Activated CD4-positive, alpha-beta T cell treated with anti-CD3 and anti-CD28 coated beads, Interleukin-2, amount 10 ng/mL, durations not matched to agents 24 days and 14 days (primary cell): ENCODE results near the gene ABCG5. TPM values are rescaled to one million over a fixed set of nuclear protein-coding genes. Genes with fewer than 3 reads are reported as not detected.

Experiments
- DNase-seq: peaks from one replicate; pipeline ENCODE4 v3.0.0; 2022
- H3K27ac Mint-ChIP-seq: one replicate; pipeline ENCODE4 v1.8.0; 2022; ENCODE audit warnings: mild to moderate bottlenecking, mixed read lengths
- H3K27me3 Mint-ChIP-seq: one replicate; pipeline ENCODE4 v1.8.0; 2022; ENCODE audit warnings: mixed read lengths
- H3K36me3 Mint-ChIP-seq: one replicate; pipeline ENCODE4 v1.8.0; 2022; ENCODE audit warnings: low read depth, mild to moderate bottlenecking, mixed read lengths
- H3K4me1 Mint-ChIP-seq: one replicate; pipeline ENCODE4 v1.8.0; 2021; ENCODE audit warnings: mixed read lengths
- H3K4me3 Mint-ChIP-seq: one replicate; pipeline ENCODE4 v1.8.0; 2022; ENCODE audit warnings: mild to moderate bottlenecking, moderate library complexity, mixed read lengths
- H3K9me3 Mint-ChIP-seq: one replicate; pipeline ENCODE4 v1.8.0; 2021; ENCODE audit warnings: mixed read lengths
- intact Hi-C: fragments of 100-400 bp; cut with micrococcal nuclease; formaldehyde crosslinking; loops from one replicate; pipeline ENCODE4 v1.15.1; 2023
- total RNA-seq: library from RNA; stranded (reverse); gene quantifications from 2 replicates; pipeline ENCODE4 v1.2.3, GENCODE V29; 2022

Gene ABCG5
- total RNA-seq, 1 donor from 2014 or later, result not detected

DNA sequence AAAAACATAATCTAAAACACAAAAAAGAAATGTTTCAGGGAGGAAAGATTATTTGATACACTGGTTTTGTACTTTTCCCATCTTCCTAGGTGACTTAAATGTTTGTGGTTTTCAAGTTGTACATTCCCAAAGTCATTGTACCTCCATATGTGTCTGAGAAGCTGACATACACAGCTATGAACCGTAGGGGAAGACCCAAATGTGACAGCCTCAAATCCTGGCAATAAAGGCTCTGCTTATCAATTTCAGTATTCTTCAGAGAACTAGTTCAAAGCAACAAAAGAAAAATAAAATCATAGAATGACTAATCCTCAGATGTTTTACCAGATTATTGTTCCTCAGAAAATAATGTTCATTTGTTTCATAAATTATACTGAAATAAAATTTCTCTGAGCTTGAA is 62.3 kb downstream of the ABCG5 start:
- peaks cover 18% of the 10 kb centered on the region for H3K4me1 Mint-ChIP-seq
- H3K9me3 Mint-ChIP-seq, result peaks cover 3% of the 10 kb centered on the region
- peaks cover 2% of the 10 kb centered on the region for H3K36me3 Mint-ChIP-seq
- DNase-seq, result no peak
- H3K27me3 Mint-ChIP-seq, result no peaks in the 10 kb centered on the region
- H3K27ac Mint-ChIP-seq, result peak overlapping the region; percentile 16
- intact Hi-C loops, result loop anchor here (10.0 kb wide), 2 partner anchors 482 to 588 kb away; partner anchors contain the start of genes CAMKMT and PREPL
- no peak overlapping the region for H3K4me3 Mint-ChIP-seq

DNA sequence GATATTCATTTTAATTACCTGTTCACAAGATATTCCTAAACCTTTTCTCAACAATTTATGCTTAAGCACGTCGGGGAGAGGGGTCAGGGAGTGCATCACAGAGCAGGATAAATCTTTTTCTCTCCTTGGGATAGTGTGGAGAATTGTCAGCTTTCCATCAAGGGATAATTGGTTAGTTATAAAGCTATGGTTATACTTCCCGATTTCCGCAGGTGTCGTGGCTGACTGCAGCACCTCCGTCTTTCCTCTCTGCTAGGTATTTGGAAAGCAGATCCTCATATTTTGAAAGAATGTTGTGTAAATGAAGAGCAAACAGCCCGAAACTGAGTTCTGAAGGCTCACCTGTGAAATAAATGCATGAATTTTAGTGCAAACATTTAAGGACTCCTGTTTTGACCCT is 64.0 kb downstream of the ABCG5 start:
- no peak for DNase-seq
- H3K27me3 Mint-ChIP-seq, result no peaks in the 10 kb centered on the region
- H3K4me1 Mint-ChIP-seq, result peaks cover 18% of the 10 kb centered on the region
- intact Hi-C loops, result loop anchor here (1.0 to 10.0 kb wide), 5 partner anchors 137 to 964 kb away; partner anchors contain the start of genes CAMKMT, PLEKHH2 and PREPL
- peaks cover 3% of the 10 kb centered on the region for H3K9me3 Mint-ChIP-seq
- peak overlapping the region; percentile 95 for H3K27ac Mint-ChIP-seq
- H3K36me3 Mint-ChIP-seq, result peaks cover 2% of the 10 kb centered on the region
- H3K4me3 Mint-ChIP-seq, result peak overlapping the region; percentile 99

DNA sequence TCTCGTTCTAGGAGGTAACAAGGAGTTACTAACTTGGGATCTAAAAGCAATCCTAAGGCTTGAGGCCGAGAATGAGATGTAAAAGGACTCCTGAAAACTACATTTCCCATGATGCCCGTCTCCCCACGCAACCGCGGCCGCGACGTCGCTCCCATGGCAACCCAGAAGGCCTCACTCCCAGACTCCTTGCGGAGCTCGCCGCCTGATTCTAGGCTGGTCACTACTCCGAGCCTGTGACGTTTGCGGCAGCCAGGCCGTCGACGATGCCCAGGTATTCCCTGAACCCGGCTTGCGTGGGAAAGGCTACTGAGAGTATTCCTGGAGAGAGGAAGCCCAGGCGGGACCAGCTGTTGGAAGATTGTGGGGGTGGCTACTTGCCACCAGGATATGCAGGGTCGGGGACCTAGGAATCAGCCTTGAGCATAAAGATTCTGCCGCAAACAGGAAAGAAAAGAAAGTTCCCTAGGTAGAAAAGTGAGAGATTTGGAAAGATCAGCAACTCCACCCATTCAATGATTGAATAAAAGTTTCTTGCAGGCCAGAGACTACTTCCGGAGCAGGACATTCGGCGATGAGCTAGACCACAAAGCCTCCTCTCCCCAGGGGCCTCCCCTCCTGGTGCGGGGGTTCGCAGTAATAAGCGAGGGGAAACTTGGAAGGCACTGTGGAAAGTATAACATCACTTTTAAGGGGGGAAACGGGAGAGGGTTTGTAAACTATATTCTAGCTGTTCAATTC is 64.6 kb downstream of the ABCG5 start, which contains the start of gene DYNC2LI1:
Gene DYNC2LI1, plus strand, starts transcription at position 164 of the 738 bp plus-strand sequence. Its CDS starts 100 bp downstream, at position 264.
- Mint-ChIP-seq H3K9me3 (no peaks in the 10 kb centered on the region), H3K36me3 (no peaks in the 10 kb centered on the region), H3K4me1 (peaks cover 18% of the 10 kb centered on the region), H3K27me3 (no peaks in the 10 kb centered on the region), H3K4me3 (peak within 1 kb of the TSS; percentile 99), H3K27ac (peak within 1 kb of the TSS; percentile 95)
- intact Hi-C loops, result loop anchor here (1.0 to 10.0 kb wide), 5 partner anchors 137 to 964 kb away; partner anchors contain the start of genes CAMKMT, PLEKHH2 and PREPL
- peak; percentile 94 for DNase-seq

DNA sequence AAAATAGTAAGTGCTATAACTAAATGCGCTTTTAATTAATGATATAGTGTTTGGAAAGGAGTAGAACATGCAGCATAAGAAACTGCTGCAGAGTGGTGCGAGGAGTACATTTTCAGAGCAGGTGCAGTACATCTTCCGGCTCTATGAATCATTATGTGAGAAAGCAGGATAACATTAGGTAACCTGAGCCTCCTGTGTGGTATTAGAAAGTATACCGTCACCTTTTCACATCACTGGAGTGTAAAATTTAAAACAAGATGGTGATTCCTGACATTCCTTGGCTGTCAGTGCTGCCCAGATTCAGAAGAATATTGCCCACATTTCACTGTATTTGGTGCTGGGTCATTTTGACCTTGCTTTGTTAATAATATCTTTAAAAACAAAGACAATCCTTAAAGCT is 72.6 kb downstream of the ABCG5 start:
- DNase-seq, result no peak
- intact Hi-C loops, result no loop called here
- Mint-ChIP-seq H3K27me3 (no peaks in the 10 kb centered on the region), H3K27ac (peak overlapping the region; percentile 26), H3K4me3 (no peak overlapping the region), H3K4me1 (peaks cover 4% of the 10 kb centered on the region), H3K36me3 (no peaks in the 10 kb centered on the region), H3K9me3 (no peaks in the 10 kb centered on the region)

DNA sequence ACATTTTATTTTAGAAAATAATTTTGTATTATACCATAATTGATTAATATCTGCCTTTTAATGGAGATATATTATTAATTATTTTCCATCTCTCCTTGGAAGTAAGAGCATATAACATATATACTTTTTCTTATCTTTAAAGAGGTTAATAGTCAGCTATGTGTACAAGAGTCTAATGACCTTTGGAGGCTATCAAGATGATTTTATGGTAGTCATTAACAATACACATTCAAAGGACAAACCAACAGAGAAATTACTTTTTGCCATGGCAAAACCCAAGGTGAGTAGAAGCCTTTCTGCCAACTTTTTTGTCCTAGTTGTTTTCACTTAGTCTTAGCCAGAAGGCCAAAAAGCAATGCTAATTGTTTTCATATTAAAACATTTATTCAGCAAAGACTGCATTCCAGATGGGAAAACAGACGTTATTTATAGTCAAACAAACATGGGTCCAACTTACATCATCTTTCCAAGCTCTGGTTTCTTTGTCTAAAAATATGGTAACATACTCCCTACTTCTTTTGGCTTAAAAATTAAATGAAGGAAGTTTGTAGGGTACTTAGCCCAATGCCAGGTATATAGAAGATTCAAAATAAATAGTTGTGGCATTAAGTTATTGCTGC is 74.4 kb downstream of the ABCG5 start:
- H3K36me3 Mint-ChIP-seq, result no peaks in the 10 kb centered on the region
- peaks cover 4% of the 10 kb centered on the region for H3K4me1 Mint-ChIP-seq
- no peaks in the 10 kb centered on the region for H3K9me3 Mint-ChIP-seq
- no peak overlapping the region for H3K4me3 Mint-ChIP-seq
- H3K27ac Mint-ChIP-seq, result no peak overlapping the region
- intact Hi-C loops, result no loop called here
- DNase-seq, result no peak
- H3K27me3 Mint-ChIP-seq, result no peaks in the 10 kb centered on the region

DNA sequence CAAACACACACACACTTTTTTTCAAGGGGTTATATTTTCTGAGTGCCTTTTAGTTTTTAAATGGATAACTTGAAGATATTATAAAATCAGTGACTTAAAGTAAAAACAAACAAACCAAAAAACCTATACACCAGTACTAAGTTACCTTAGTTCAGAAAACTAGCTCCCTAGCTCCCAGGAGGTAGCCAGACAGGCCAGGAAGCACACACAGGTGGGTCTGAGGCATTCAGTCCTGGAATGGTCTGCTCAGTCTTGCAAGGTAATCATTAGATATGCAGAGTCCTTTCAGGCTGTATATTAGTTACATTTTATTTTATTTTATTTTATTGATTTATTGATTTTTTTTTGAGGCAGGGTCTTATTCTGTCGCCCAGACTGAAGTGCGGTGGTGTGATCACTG is 75.5 kb downstream of the ABCG5 start:
- no peaks in the 10 kb centered on the region for H3K27me3 Mint-ChIP-seq
- no peaks in the 10 kb centered on the region for H3K9me3 Mint-ChIP-seq
- no peak for DNase-seq
- intact Hi-C loops, result no loop called here
- no peak overlapping the region for H3K4me3 Mint-ChIP-seq
- no peaks in the 10 kb centered on the region for H3K36me3 Mint-ChIP-seq
- H3K4me1 Mint-ChIP-seq, result peaks cover 4% of the 10 kb centered on the region
- H3K27ac Mint-ChIP-seq, result no peak overlapping the region

Other genes starting within 250 kb of the ABCG5 start
- 41.6 and 55.4 TPM in 2 replicates for gene THADA, start 242.8 kb downstream of the ABCG5 start, total RNA-seq
- gene PLEKHH2, start 201.6 kb downstream of the ABCG5 start, total RNA-seq, result 0.52 and 0.65 TPM in 2 replicates
- not detected in 2 replicates for gene C1GALT1C1L, start 162.4 kb downstream of the ABCG5 start, total RNA-seq
- gene DYNC2LI1, start 64.8 kb downstream of the ABCG5 start, total RNA-seq, result 9.8 and 10.8 TPM in 2 replicates
- not detected in 2 replicates for gene ABCG8, start 132 bp upstream of the ABCG5 start, total RNA-seq
- 173 and 179 TPM in 2 replicates for gene LRPPRC, start 157.2 kb upstream of the ABCG5 start, total RNA-seq